T47D (cell line): ENCODE measurements around the gene RPL23.
A peak's percentile ranks its signal among the peaks of the same experiment; 100 is the strongest.

Experiments used
- DNase-seq, 2 experiments: peaks; one replicate each; pipeline versions ENCODE4 v3.0.0 to v3.0.0-alpha.2; 2011 to 2012; ENCODE audit warnings: low read depth in 1 of 2, low spot score in 1 of 2
- JUND ChIP-seq: IDR thresholded peaks from 2 replicates; pipeline ENCODE4 v1.6.1; 2012; ENCODE audit warnings: low read depth
- in situ Hi-C: cut with HindIII; loops from 2 replicates; pipeline ENCODE4 v1.10.0; 2016; ENCODE audit warnings: low sequenced_read_pairs, low pct_unique_long_range_greater_than_20kb

The RPL23 gene

GRCh38 chr17:38848939-38849605, 4.4 kb downstream of the RPL23 start:
- TF ChIP-seq JUND = no peak
- in situ Hi-C loops = no loop called here

GRCh38 chr17:38848557-38848891, 5.0 kb downstream of the RPL23 start:
- TF ChIP-seq JUND = no peak
- DNase-seq = no peak
- in situ Hi-C loops = no loop called here

More at GRCh38 chr17:38848939-38849605, 4.4 kb downstream of the RPL23 start:
- DNase-seq = no peak

GRCh38 chr17:38844261-38844757, 9.2 kb downstream of the RPL23 start:
- DNase-seq = no peak
- in situ Hi-C loops = no loop called here
- TF ChIP-seq JUND = no peak

DNA sequence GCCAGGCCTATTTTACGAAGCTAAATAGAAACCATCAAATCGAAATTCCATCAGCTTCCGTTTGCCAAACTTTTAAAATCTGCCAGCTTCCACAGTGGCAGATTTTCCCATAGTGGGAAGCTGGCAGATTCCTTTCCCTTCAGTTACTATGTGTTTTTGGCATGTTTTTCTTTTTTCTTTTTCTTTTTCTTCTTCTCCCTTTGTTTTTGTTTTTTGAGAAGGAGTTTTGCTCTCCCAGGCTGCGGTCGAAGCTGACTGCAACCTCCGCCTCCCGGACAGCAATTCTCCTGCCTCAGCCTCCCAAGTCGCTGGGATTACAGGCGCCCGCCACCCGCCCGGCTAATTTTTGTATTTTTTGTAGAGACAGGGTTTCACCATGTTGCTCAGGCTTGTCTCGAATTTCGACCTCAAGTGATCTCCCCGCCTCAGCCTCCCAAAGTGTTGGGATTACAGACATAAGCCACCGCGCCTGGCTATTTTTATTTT, 27.7 kb downstream of the RPL23 start:
- no peak for TF ChIP-seq JUND
- in situ Hi-C loops = no loop called here
- DNase-seq = no peak

GRCh38 chr17:38824899-38825761, 28.4 kb downstream of the RPL23 start, which contains the start of gene CWC25:
Gene CWC25 (minus strand): TSS chr17:38825321. CDS start chr17:38825183, 138 bp downstream.
- no peak for TF ChIP-seq JUND
- in situ Hi-C loops = no loop called here
- peak; percentile 85 to 98 for DNase-seq

DNA sequence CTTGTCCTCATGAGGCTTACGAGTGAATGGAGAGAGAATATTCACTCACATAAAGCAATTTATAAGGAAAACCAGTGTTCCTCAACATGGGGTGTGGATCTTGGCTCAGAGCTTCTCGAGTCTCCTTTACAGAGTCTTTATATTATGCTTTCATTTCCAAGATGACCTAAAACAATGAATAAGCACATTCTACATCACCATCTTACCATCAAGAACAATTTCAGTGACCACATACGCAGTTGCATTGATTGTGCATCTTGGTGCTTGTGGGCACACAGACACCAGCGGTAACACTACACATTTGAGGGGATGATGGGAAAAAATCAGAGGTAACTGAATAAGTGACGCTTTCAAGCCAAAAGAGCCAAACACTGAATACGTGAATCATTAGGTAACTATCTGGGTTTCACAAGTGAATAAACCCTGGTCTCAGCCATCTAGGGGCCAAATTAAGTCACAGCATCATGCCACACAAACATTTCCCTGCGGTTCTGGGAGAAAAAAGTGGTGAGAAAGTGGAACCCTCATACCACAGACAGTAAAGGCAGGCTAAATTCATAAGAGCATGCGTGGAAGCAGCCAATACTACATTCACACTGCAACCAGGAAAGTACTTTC, 37.8 kb downstream of the RPL23 start:
- peak in 1 of 2 experiments; percentile 35 for DNase-seq
- in situ Hi-C loops = no loop called here
- TF ChIP-seq JUND = no peak

GRCh38 chr17:38809828-38810227, 43.7 kb downstream of the RPL23 start:
- no peak for DNase-seq
- in situ Hi-C loops = no loop called here
- no peak for TF ChIP-seq JUND

GRCh38 chr17:38800237-38800760, 53.2 kb downstream of the RPL23 start:
- no peak for DNase-seq
- in situ Hi-C loops = no loop called here
- TF ChIP-seq JUND = no peak

- peak; percentile 96 to 99 for DNase-seq
Observed at GRCh38 chr17:38799501-38800236, 53.9 kb downstream of the RPL23 start, which contains the start of gene PIP4K2B. Gene PIP4K2B (minus strand): TSS chr17:38799556. CDS start chr17:38799424, 132 bp downstream.

GRCh38 chr17:38798614-38799500, 54.7 kb downstream of the RPL23 start:
- DNase-seq = peak; percentile 50 to 57
- no peak for TF ChIP-seq JUND
- in situ Hi-C loops = no loop called here

More at GRCh38 chr17:38799501-38800236, 53.9 kb downstream of the RPL23 start, which contains the start of gene PIP4K2B:
- in situ Hi-C loops = no loop called here
- no peak for TF ChIP-seq JUND
